B cell (primary cell): ENCODE data around the gene NPC1. TPM values are rescaled to one million over a fixed set of nuclear protein-coding genes. Genes with fewer than 3 reads are reported as not detected.

Experiments
- ATAC-seq: fragments of 200-7000 bp; cut with Tn5 transposase; one replicate; pipeline ENCODE4 v1.10.0; 2021; ENCODE audit warnings: low read depth, mild to moderate bottlenecking, moderate number of reproducible peaks, moderate library complexity
- CTCF ChIA-PET: fragments of 350-600 bp; sonication (Branson Sonifier 250); formaldehyde crosslinking; loops from one replicate; lab custom pipeline; 2021; ENCODE audit warnings: antibody characterized with exemption, inconsistent platforms; lab: Charles Lee
- POLR2A ChIA-PET: fragments of 350-600 bp; sonication (Branson Sonifier 250); formaldehyde crosslinking; loops from one replicate; lab custom pipeline; 2021; ENCODE audit warnings: antibody characterized with exemption; lab: Charles Lee
- DNase-seq: peaks from one replicate; pipeline ENCODE4 v3.0.0; 2013
- H2AFZ ChIP-seq: 2 replicates; pipeline ENCODE4 v1.6.1; 2012; ENCODE audit warnings: mild to moderate bottlenecking, low read depth, low read length; ENCODE audit not compliant: insufficient read depth, poor library complexity, severe bottlenecking
- H3K27ac ChIP-seq, 2 donors: 1 replicate in 1 of 2; 2 replicates in 1 of 2; pipeline ENCODE4 v1.5.1; 2012 to 2013; ENCODE audit warnings: low read length in 2 of 2, mild to moderate bottlenecking in 2 of 2, moderate library complexity in 1 of 2
- H3K27me3 ChIP-seq, 4 experiments: fragments of 200-600 bp in 1 of 4; sonication (generic) in 1 of 4; replicated peaks in 1 of 4; 1 replicate in 2 of 4; 2 replicates in 2 of 4; pipeline versions ENCODE4 v1.6.1 to v1.7.0; 2013 to 2016; ENCODE audit warnings: low read length in 3 of 4, mild to moderate bottlenecking in 2 of 4, mixed read lengths in 1 of 4, moderate library complexity in 1 of 4; ENCODE audit not compliant: insufficient read depth in 4 of 4, control insufficient read depth in 3 of 4; ENCODE audit errors: control extremely low read depth in 1 of 4
- H3K36me3 ChIP-seq, 2 experiments: replicated peaks in 1 of 2; 1 replicate in 1 of 2; 2 replicates in 1 of 2; pipeline versions ENCODE4 v1.6.1 to v1.7.1; 2013; ENCODE audit warnings: low read length in 1 of 2; ENCODE audit not compliant: insufficient read depth in 2 of 2, control insufficient read depth in 1 of 2; ENCODE audit errors: control extremely low read depth in 1 of 2, extremely low read depth in 1 of 2
- H3K4me1 ChIP-seq, 2 donors: fragments of 200-600 bp in 1 of 2; sonication (generic) in 1 of 2; 1 replicate in 1 of 2; 2 replicates in 1 of 2; pipeline versions ENCODE4 v1.5.1 to v1.6.1; 2013 to 2017; ENCODE audit warnings: low read length in 2 of 2; ENCODE audit not compliant: control insufficient read depth in 2 of 2, insufficient read depth in 2 of 2
- H3K4me2 ChIP-seq: replicated peaks from 2 replicates; pipeline ENCODE3; 2012; ENCODE audit warnings: mild to moderate bottlenecking, low read depth, low read length; ENCODE audit not compliant: poor library complexity, severe bottlenecking
- H3K4me3 ChIP-seq, 5 experiments: fragments of 200-600 bp in 1 of 5; sonication (generic) in 1 of 5; 1 replicate in 3 of 5; 2 replicates in 2 of 5; pipeline versions ENCODE4 v1.5.1 to v1.7.0; 2011 to 2016; ENCODE audit warnings: low read length in 4 of 5, mild to moderate bottlenecking in 4 of 5, low read depth in 2 of 5, control low read depth in 1 of 5, moderate library complexity in 1 of 5; ENCODE audit not compliant: insufficient read depth in 1 of 5; ENCODE audit errors: control extremely low read depth in 1 of 5, extremely low read depth in 1 of 5
- H3K79me2 ChIP-seq: fragments of 200-600 bp; sonication (generic); one replicate; pipeline ENCODE4 v1.6.0; 2016; ENCODE audit warnings: low read length; ENCODE audit not compliant: control insufficient read depth, insufficient read depth
- H3K9ac ChIP-seq: fragments of 200-600 bp; sonication (generic); 2 replicates; pipeline ENCODE4 v1.6.1; 2017; ENCODE audit warnings: mild to moderate bottlenecking, low read length, moderate library complexity
- H3K9me3 ChIP-seq, 3 donors: one replicate each; pipeline versions ENCODE4 v1.6.1 to v1.7.1; 2013; ENCODE audit warnings: low read length in 2 of 3; ENCODE audit not compliant: control insufficient read depth in 2 of 3, insufficient read depth in 1 of 3; ENCODE audit errors: control extremely low read depth in 1 of 3
- H4K20me1 ChIP-seq: 2 replicates; pipeline ENCODE4 v1.6.0; 2012; ENCODE audit warnings: mild to moderate bottlenecking, low read length; ENCODE audit not compliant: insufficient read depth, control insufficient read depth, poor library complexity, severe bottlenecking
- H3K27ac Mint-ChIP-seq: one replicate; pipeline ENCODE4 v1.8.0; 2021; ENCODE audit warnings: mixed read lengths
- H3K27me3 Mint-ChIP-seq: one replicate; pipeline ENCODE4 v1.8.0; 2021; ENCODE audit warnings: mixed read lengths
- H3K4me1 Mint-ChIP-seq: one replicate; pipeline ENCODE4 v1.8.0; 2021; ENCODE audit warnings: mixed read lengths
- H3K4me3 Mint-ChIP-seq: one replicate; pipeline ENCODE4 v1.8.0; 2021; ENCODE audit warnings: mixed read lengths
- H3K9me3 Mint-ChIP-seq: one replicate; pipeline ENCODE4 v1.8.0; 2022; ENCODE audit warnings: mixed read lengths; ENCODE audit not compliant: insufficient read depth
- CTCF ChIP-seq: fragments of 200-600 bp; IDR thresholded peaks from one replicate; pipeline ENCODE4 v1.8.0; 2022; ENCODE audit warnings: antibody characterized with exemption, mild to moderate bottlenecking
- EZH2 ChIP-seq: IDR thresholded peaks from 2 replicates; pipeline ENCODE4 v1.6.1; 2012; ENCODE audit warnings: borderline replicate concordance, low read depth, mild to moderate bottlenecking, moderate library complexity, low read length; ENCODE audit not compliant: insufficient read depth, poor library complexity, severe bottlenecking
- WGBS: methylation state at CpG from one replicate; pipeline ENCODE4 v1.1.5; 2013; ENCODE audit warnings: missing lambda C conversion rate; ENCODE audit not compliant: insufficient coverage; 5-methylcytosine and 5-hydroxymethylcytosine counted together
- intact Hi-C: fragments of 100-400 bp; cut with micrococcal nuclease; formaldehyde crosslinking; loops from one replicate; pipeline ENCODE4 v1.10.0; 2022
- polyA plus RNA-seq: library from polyadenylated mRNA; depleted of rRNA; stranded (reverse); fragments of >200 nt; gene quantifications from 2 replicates; pipeline ENCODE4 v1.2.3, GENCODE V29; 2012
- total RNA-seq, 2 donors: library from RNA; stranded (reverse); fragments of 120-200 nt in 1 of 2; gene quantifications; 1 replicate in 1 of 2; 2 replicates in 1 of 2; pipeline versions ENCODE4 v1.2.3 to v1.2.4, GENCODE V29; 2013 to 2022

NPC1 gene
- total and polyA plus RNA-seq, 2 donors (not counting 1 experiment from before 2014, with no cell fraction given), result 17.5 to 44.4 TPM

- POLR2A ChIA-PET, result no interaction called here
- Mint-ChIP-seq H3K27me3 (no peaks in the 10 kb centered on the region), H3K4me1 (peaks cover 1% of the 10 kb centered on the region), H3K27ac (peak overlapping the region; percentile 20), H3K9me3 (no peaks in the 10 kb centered on the region), H3K4me3 (no peak overlapping the region)
- TF ChIP-seq EZH2 (no peak), CTCF (no peak)
- H3K9me3 ChIP-seq, result no peaks in the 10 kb centered on the region
- no peaks in the 10 kb centered on the region for H3K4me1 ChIP-seq
- no peaks in the 10 kb centered on the region for H4K20me1 ChIP-seq
- intact Hi-C loops, result no loop called here
- no peaks in the 10 kb centered on the region for H3K27me3 ChIP-seq
- H3K9ac ChIP-seq, result no peak overlapping the region
- no peaks in the 10 kb centered on the region for H3K79me2 ChIP-seq
- ATAC-seq, result no peak
- 93% methylated on average over 20 of the region's 20 CpGs for WGBS
- no peak overlapping the region for H3K27ac ChIP-seq
- H3K36me3 ChIP-seq, result peaks cover 6 to 92% of the 10 kb centered on the region in 2 experiments
- no peak overlapping the region for H3K4me3 ChIP-seq
- no peak overlapping the region for H2AFZ ChIP-seq
- CTCF ChIA-PET, result no interaction called here
- H3K4me2 ChIP-seq, result no peak overlapping the region
- no peak for DNase-seq
These were observed 57.5 kb downstream of the NPC1 start for GRCh38 chr18:23528580-23529472.

DNA sequence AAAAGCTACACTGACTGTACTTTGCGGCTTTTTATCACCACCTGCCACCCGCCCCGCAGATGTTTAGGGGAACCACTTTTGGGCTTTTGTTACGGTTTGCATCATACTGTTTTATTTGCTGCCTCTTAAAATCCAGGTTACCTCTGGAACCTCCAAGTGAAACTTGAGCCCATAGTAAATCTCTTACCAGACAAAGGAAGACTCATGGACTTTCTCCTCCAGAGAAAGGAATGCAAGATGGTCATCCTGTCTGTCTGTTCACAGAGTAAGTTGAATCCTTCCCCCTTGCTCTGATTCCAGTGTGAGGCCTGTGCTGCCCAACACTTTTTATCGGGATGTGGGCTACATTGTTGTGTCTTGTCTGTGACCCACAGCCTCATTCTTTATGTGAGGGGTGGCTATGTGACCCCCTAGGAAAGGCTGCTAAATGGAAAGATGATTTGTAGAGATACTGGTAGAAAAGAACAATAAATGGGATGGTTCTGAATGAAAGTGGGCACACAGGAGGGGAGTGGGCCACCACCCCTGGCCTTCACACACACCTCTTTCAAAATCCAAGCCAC is 59.7 kb downstream of the NPC1 start:
- intact Hi-C loops, result no loop called here
- CTCF ChIA-PET, result interaction anchor here (3.4 kb wide), 1 partner anchor 11 kb away, joined by 14 read pairs; no protein-coding TSS in a partner anchor
- 97% methylated on average over 4 of the region's 5 CpGs for WGBS

More for the DNA sequence above, 59.7 kb downstream of the NPC1 start:
- H3K4me3 ChIP-seq, result no peak overlapping the region
- H3K9me3 ChIP-seq, result no peaks in the 10 kb centered on the region
- Mint-ChIP-seq H3K27ac (no peak overlapping the region), H3K4me3 (no peak overlapping the region), H3K27me3 (no peaks in the 10 kb centered on the region), H3K4me1 (peaks cover 10% of the 10 kb centered on the region), H3K9me3 (no peaks in the 10 kb centered on the region)
- H3K36me3 ChIP-seq, result peaks cover 8 to 89% of the 10 kb centered on the region in 2 experiments
- H4K20me1 ChIP-seq, result peaks cover 14% of the 10 kb centered on the region
- H2AFZ ChIP-seq, result no peak overlapping the region
- TF ChIP-seq EZH2, result no peak
- H3K79me2 ChIP-seq, result no peaks in the 10 kb centered on the region
- peaks cover 0 to 6% of the 10 kb centered on the region in 2 donors for H3K4me1 ChIP-seq
- ATAC-seq, result no peak
- DNase-seq, result no peak
- no peak overlapping the region for H3K9ac ChIP-seq
- POLR2A ChIA-PET, result no interaction called here
- no peak overlapping the region for H3K27ac ChIP-seq
- H3K4me2 ChIP-seq, result no peak overlapping the region
- H3K27me3 ChIP-seq, result no peaks in the 10 kb centered on the region
